ENCODE measurements around the gene PPP6R2. TPM values are rescaled to one million over a fixed set of nuclear protein-coding genes. Genes with fewer than 3 reads are reported as not detected.

The PPP6R2 gene
- total and polyA plus RNA-seq, 9 of the 15 experiments (the other 6 are each of a cell fraction or from before 2014, with no cell fraction given), result 0.32 to 39.8 (median 21.4) TPM

DNA sequence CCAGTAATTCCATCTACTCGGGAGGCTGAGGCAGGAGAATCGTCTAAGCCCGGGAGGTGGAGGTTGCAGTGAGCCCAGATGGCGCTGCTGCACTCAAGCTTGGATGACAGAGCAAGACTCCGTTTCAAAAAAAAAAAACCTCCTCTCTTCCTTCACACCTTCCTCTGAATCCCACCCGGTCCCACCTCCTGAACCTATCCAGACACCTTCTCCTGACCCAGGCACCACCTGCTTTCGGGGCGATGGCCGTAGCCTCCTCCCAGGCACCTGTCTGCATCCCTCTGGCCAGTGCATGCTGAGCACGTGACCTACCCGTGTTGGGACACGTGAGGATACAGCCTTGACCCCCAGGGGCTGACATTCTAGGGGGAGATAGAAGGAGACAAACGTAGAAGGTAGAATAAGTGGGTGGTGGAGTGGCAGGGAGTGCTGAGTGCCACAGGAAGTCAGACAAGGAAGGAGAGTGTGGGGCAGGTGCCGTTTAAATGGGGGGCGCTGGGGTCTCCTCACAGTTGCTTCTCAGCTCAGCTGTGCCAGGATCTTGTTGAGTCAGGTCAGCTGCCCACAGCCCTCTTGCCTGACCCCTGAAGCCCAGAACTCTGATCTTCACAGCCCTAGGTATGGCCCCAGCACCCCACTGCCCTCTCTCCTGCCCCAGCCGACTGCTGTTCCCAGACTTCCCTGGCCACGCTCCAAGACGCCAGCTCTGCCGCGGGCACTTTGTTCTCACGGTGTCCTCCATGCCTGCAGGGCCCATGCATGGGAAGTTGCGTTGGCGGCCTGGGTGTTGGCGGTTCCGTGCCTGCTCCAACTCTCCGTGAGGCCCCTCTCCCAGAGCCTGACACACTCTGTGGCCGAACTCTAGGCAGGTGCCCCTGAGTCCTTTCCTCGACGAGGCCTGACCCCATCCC is 142.3 kb downstream of the PPP6R2 start (continued):
- TF ChIP-seq KDM5B (IDR thresholded peaks at IDR 0.05; ENCODE audit: insufficient replicate concordance, low read depth, low read length) (peak; percentile 28), ELF4 (CRISPR knock-in tag; IDR thresholded peaks at IDR 0.05) (no peak), HOXB6 (CRISPR knock-in tag; IDR thresholded peaks at IDR 0.05; ENCODE audit: borderline replicate concordance) (no peak), ZNF583 (CRISPR knock-in tag; IDR thresholded peaks at IDR 0.05) (no peak), ZNF444 (CRISPR knock-in tag; IDR thresholded peaks at IDR 0.05) (no peak), TOE1 (IDR thresholded peaks at IDR 0.05; ENCODE audit: borderline replicate concordance) (peak; percentile 81; the same call in 1 of the 2 replicates), TOE1 (CRISPR knock-in tag; IDR thresholded peaks at IDR 0.05; ENCODE audit: borderline replicate concordance, low read depth) (no peak), NFIC (IDR thresholded peaks at IDR 0.05) (peak; percentile 29; the same call in 1 of the 2 replicates)
- TF ChIP-seq, protein P1, sequence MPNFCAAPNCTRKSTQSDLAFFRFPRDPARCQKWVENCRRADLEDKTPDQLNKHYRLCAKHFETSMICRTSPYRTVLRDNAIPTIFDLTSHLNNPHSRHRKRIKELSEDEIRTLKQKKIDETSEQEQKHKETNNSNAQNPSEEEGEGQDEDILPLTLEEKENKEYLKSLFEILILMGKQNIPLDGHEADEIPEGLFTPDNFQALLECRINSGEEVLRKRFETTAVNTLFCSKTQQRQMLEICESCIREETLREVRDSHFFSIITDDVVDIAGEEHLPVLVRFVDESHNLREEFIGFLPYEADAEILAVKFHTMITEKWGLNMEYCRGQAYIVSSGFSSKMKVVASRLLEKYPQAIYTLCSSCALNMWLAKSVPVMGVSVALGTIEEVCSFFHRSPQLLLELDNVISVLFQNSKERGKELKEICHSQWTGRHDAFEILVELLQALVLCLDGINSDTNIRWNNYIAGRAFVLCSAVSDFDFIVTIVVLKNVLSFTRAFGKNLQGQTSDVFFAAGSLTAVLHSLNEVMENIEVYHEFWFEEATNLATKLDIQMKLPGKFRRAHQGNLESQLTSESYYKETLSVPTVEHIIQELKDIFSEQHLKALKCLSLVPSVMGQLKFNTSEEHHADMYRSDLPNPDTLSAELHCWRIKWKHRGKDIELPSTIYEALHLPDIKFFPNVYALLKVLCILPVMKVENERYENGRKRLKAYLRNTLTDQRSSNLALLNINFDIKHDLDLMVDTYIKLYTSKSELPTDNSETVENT (CRISPR knock-in tag; IDR thresholded peaks at IDR 0.05), result no peak
- TF ChIP-seq, protein P2, sequence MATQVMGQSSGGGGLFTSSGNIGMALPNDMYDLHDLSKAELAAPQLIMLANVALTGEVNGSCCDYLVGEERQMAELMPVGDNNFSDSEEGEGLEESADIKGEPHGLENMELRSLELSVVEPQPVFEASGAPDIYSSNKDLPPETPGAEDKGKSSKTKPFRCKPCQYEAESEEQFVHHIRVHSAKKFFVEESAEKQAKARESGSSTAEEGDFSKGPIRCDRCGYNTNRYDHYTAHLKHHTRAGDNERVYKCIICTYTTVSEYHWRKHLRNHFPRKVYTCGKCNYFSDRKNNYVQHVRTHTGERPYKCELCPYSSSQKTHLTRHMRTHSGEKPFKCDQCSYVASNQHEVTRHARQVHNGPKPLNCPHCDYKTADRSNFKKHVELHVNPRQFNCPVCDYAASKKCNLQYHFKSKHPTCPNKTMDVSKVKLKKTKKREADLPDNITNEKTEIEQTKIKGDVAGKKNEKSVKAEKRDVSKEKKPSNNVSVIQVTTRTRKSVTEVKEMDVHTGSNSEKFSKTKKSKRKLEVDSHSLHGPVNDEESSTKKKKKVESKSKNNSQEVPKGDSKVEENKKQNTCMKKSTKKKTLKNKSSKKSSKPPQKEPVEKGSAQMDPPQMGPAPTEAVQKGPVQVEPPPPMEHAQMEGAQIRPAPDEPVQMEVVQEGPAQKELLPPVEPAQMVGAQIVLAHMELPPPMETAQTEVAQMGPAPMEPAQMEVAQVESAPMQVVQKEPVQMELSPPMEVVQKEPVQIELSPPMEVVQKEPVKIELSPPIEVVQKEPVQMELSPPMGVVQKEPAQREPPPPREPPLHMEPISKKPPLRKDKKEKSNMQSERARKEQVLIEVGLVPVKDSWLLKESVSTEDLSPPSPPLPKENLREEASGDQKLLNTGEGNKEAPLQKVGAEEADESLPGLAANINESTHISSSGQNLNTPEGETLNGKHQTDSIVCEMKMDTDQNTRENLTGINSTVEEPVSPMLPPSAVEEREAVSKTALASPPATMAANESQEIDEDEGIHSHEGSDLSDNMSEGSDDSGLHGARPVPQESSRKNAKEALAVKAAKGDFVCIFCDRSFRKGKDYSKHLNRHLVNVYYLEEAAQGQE (IDR thresholded peaks at IDR 0.05; ENCODE audit: borderline replicate concordance), result peak; percentile 32; the same call in 1 of the 2 replicates
- TF ChIP-seq, protein P2 (CRISPR knock-in tag; IDR thresholded peaks at IDR 0.05; ENCODE audit: low read depth), result no peak
